ENCODE results near the gene MATN4.

- TF ChIP-seq POLR2G (IDR thresholded peaks at IDR 0.05; ENCODE audit: low read depth, low read length) (no peak), ZNF383 (CRISPR knock-in tag; IDR thresholded peaks at IDR 0.05; ENCODE audit: borderline replicate concordance) (no peak), CTCF (CRISPR knock-in tag; IDR thresholded peaks at IDR 0.05) (no peak), NFE2L1 (CRISPR knock-in tag; IDR thresholded peaks at IDR 0.05; ENCODE audit: borderline replicate concordance) (no peak), POLR2A (IDR thresholded peaks at IDR 0.05; ENCODE audit: insufficient read depth in 1 of 2, low read depth in 2 of 2, low read length in 2 of 2) (no peak), TAF1 (CRISPR knock-in tag; IDR thresholded peaks at IDR 0.05) (no peak), CBX2 (IDR thresholded peaks at IDR 0.05; ENCODE audit: low read depth, low read length) (no peak), CBX2 (CRISPR knock-in tag; IDR thresholded peaks at IDR 0.05; ENCODE audit: low read depth) (no peak)
- TF ChIP-seq, protein P1, sequence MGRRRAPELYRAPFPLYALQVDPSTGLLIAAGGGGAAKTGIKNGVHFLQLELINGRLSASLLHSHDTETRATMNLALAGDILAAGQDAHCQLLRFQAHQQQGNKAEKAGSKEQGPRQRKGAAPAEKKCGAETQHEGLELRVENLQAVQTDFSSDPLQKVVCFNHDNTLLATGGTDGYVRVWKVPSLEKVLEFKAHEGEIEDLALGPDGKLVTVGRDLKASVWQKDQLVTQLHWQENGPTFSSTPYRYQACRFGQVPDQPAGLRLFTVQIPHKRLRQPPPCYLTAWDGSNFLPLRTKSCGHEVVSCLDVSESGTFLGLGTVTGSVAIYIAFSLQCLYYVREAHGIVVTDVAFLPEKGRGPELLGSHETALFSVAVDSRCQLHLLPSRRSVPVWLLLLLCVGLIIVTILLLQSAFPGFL (CRISPR knock-in tag; IDR thresholded peaks at IDR 0.05) = no peak
Observed at GRCh38 chr20:45253261-45253660, 54.8 kb downstream of the MATN4 start.
